Heart left ventricle (tissue), 13 donors: Measurements from ENCODE around the gene RPS8.

Source experiments
- POLR2A ChIP-seq, 2 donors: fragments of 450-650 bp; IDR thresholded peaks; one replicate each; pipeline ENCODE4 v1.6.1; 2017; ENCODE audit warnings: antibody characterized with exemption in 2 of 2, mild to moderate bottlenecking in 2 of 2, moderate library complexity in 2 of 2
- TF ChIP-seq, protein P1 (sequence below), 12 donors: fragments of 200-600 bp; sonication (generic) in 4 of 12; IDR thresholded peaks; one replicate each; pipeline versions ENCODE4 v1.5.0 to v1.8.0; 2018 to 2022; ENCODE audit warnings: antibody characterized with exemption in 12 of 12, mild to moderate bottlenecking in 5 of 12
- donor health status: ischemic (EF 13 %, LVEDD 7.1; RV severe dilation, severe dysfunction).
- donor health status: DM: no; HTN: yes; CAD: no.
- donor health status: DM: no; HTN: no; CAD: no.
- donor health status: ischemic (EF 25% LVEDD 6.9; RV normal size, moderate dysfunction).
- donor health status: ischemic (EF 25% LVEDD 5.7; RV mildly dilated, moderate dysfunction).
- donor health status: ischemic (EF 35%, LVEDD 5.7; RV mildly dilated, moderate dysfunction).
- donor health status: nonischemic (EF 11% LVEDD 7.7; RV severe dilation, severe dysfunction).
- donor health status: DM: yes; HTN: yes; CAD: no.
- donor health status: PGD.
- donor health status: ischemic (EF 29% LVEDD 5.4; RV normal size, mild dysfunction).
- donor health status: nonischemic (EF 23%, LVEDD 6.1; RV moderate dilation, normal function).

DNA sequence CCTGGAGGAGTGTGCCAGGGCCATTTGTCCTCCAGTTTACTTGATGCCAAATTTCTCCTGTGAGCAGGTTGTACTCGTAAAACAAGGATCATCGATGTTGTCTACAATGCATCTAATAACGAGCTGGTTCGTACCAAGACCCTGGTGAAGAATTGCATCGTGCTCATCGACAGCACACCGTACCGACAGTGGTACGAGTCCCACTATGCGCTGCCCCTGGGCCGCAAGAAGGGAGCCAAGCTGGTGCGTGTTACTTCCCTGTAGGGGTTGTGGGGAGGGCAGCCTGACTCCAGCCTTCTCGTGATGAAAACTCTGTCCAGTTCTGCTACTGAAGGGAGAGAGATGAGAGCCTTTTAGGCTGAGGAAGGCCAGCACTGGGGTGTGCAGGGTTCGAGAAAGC is 2.2 kb downstream of the RPS8 start:
- TF ChIP-seq, protein P1, sequence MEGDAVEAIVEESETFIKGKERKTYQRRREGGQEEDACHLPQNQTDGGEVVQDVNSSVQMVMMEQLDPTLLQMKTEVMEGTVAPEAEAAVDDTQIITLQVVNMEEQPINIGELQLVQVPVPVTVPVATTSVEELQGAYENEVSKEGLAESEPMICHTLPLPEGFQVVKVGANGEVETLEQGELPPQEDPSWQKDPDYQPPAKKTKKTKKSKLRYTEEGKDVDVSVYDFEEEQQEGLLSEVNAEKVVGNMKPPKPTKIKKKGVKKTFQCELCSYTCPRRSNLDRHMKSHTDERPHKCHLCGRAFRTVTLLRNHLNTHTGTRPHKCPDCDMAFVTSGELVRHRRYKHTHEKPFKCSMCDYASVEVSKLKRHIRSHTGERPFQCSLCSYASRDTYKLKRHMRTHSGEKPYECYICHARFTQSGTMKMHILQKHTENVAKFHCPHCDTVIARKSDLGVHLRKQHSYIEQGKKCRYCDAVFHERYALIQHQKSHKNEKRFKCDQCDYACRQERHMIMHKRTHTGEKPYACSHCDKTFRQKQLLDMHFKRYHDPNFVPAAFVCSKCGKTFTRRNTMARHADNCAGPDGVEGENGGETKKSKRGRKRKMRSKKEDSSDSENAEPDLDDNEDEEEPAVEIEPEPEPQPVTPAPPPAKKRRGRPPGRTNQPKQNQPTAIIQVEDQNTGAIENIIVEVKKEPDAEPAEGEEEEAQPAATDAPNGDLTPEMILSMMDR (IDR thresholded peaks at IDR 0.05): no peak
- TF ChIP-seq POLR2A (IDR thresholded peaks at IDR 0.05): no peak
